Ishikawa (cell line): ENCODE data around the gene JCAD.

Experiments
- FOXM1 ChIP-seq: IDR thresholded peaks from 2 replicates; pipeline ENCODE4 v1.6.1; 2012; ENCODE audit warnings: low read depth, borderline replicate concordance
- MAX ChIP-seq: IDR thresholded peaks from 2 replicates; pipeline ENCODE4 v1.6.1; 2012

DNA sequence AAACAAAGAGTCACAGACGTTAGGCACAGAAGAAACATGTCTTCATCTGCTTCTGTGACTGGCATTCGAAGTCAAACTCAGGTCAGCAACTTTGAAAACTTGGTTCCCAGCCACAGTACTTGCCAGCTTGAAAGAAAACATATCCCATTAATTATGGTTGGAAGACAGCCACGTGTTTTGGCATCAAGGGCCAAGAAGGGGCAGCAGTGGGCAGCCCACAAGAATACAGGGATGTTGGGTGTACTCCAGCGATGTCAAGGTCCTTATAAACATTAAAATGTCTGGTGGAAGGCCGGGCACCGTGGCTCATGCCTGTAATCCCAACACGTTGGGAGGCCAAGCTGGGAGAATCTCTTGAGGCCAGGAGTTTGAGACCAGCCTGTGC, 29.5 kb downstream of the JCAD start:
- TF ChIP-seq FOXM1: no peak
- TF ChIP-seq MAX: no peak
